HepG2 (cell line): ENCODE measurements around the gene SH3BGRL2. TPM values are rescaled to one million over a fixed set of nuclear protein-coding genes. Genes with fewer than 3 reads are reported as not detected.

Experiments
- CERS6 ChIP-seq: sonication (generic); formaldehyde crosslinking; IDR thresholded peaks from 2 replicates; pipeline ENCODE4 v1.5.0; 2020; ENCODE audit warnings: missing genetic modification reagents
- ELF3 ChIP-seq: IDR thresholded peaks from 2 replicates; pipeline ENCODE4 v1.6.1; 2016; ENCODE audit warnings: missing genetic modification reagents, missing compliant biosample characterization
- ESRRA ChIP-seq: sonication (generic); formaldehyde crosslinking; IDR thresholded peaks from 2 replicates; pipeline ENCODE4 v1.5.1; 2020; ENCODE audit warnings: mild to moderate bottlenecking, low read depth, missing genetic modification reagents
- JDP2 ChIP-seq: sonication (generic); formaldehyde crosslinking; IDR thresholded peaks from 2 replicates; pipeline ENCODE4 v1.8.1; 2022; ENCODE audit warnings: missing genetic modification reagents, borderline replicate concordance
- LCORL ChIP-seq, 2 experiments: fragments of 450-650 bp in 1 of 2; sonication (generic) in 1 of 2; formaldehyde crosslinking in 1 of 2; IDR thresholded peaks; 2 replicates each; pipeline versions ENCODE4 v1.5.0 to v1.6.1; 2017 to 2020; ENCODE audit warnings: antibody characterized with exemption in 1 of 2, missing genetic modification reagents in 1 of 2
- MAFF ChIP-seq: IDR thresholded peaks from 2 replicates; pipeline ENCODE4 v1.6.1; 2011; ENCODE audit warnings: low read depth, low read length, improper control_type of control experiment
- MXI1 ChIP-seq: IDR thresholded peaks from 3 replicates; pipeline ENCODE4 v1.6.1; 2012; ENCODE audit warnings: low read depth, low read length, inconsistent platforms, borderline replicate concordance
- NPAS2 ChIP-seq: sonication (generic); formaldehyde crosslinking; IDR thresholded peaks from 2 replicates; pipeline ENCODE4 v1.8.0; 2022; ENCODE audit warnings: mild to moderate bottlenecking, missing genetic modification reagents, borderline replicate concordance
- SMARCE1 ChIP-seq: fragments of 450-650 bp; IDR thresholded peaks from 2 replicates; pipeline ENCODE4 v1.6.1; 2017; ENCODE audit warnings: borderline replicate concordance
- SNRNP70 ChIP-seq: fragments of 200-400 bp; formaldehyde crosslinking; IDR thresholded peaks from 2 replicates; pipeline ENCODE4 v1.6.1; 2017; ENCODE audit warnings: mild to moderate bottlenecking, low read depth, low read length, moderate library complexity
- TGIF2 ChIP-seq: IDR thresholded peaks from 2 replicates; pipeline ENCODE4 v1.6.1; 2016; ENCODE audit warnings: control low read depth, missing compliant biosample characterization
- ZKSCAN1 ChIP-seq: fragments of 150-350 bp; IDR thresholded peaks from 2 replicates; pipeline ENCODE4 v1.6.1; 2014; ENCODE audit warnings: low read length
- ZKSCAN5 ChIP-seq: sonication (generic); formaldehyde crosslinking; IDR thresholded peaks from 2 replicates; pipeline ENCODE4 v1.5.1; 2020; ENCODE audit warnings: mild to moderate bottlenecking, missing genetic modification reagents
- ZMAT3 ChIP-seq: sonication (generic); formaldehyde crosslinking; conservative IDR thresholded peaks from 2 replicates; pipeline ENCODE4 v1.7.0; 2021; ENCODE audit warnings: missing genetic modification reagents
- ZNF318 ChIP-seq: sonication (generic); formaldehyde crosslinking; IDR thresholded peaks from 2 replicates; pipeline ENCODE4 v1.4.0; 2020; ENCODE audit warnings: mild to moderate bottlenecking, missing genetic modification reagents
- ZNF33A ChIP-seq: sonication (generic); formaldehyde crosslinking; IDR thresholded peaks from 2 replicates; pipeline ENCODE4 v1.5.1; 2020; ENCODE audit warnings: missing genetic modification reagents, mild to moderate bottlenecking, moderate library complexity, borderline replicate concordance
- ZNF75D ChIP-seq: sonication (generic); formaldehyde crosslinking; IDR thresholded peaks from 2 replicates; pipeline ENCODE4 v1.8.1; 2023; ENCODE audit warnings: missing genetic modification reagents, mild to moderate bottlenecking, borderline replicate concordance
- ZNF772 ChIP-seq: sonication (generic); formaldehyde crosslinking; IDR thresholded peaks from 2 replicates; pipeline ENCODE4 v1.5.0; 2020; ENCODE audit warnings: mild to moderate bottlenecking, missing genetic modification reagents
- polyA plus RNA-seq, 8 experiments: library from polyadenylated mRNA; depleted of rRNA in 3 of 8; stranded (reverse) in 7 of 8; unstranded in 1 of 8; fragments of >200 nt; fragmentation: Illumina TruSeq in 4 of 8; extraction: Trizol in 4 of 8; gene quantifications; 2 replicates each; pipeline versions ENCODE4 v1.2.1 to v1.2.3, GENCODE V29; 2011 to 2016; ENCODE audit warnings: low read depth in 4 of 8, missing spikeins in 1 of 8, mixed read lengths in 1 of 8; ENCODE audit not compliant: insufficient read depth in 1 of 8
- total RNA-seq, 5 experiments: library from RNA; depleted of rRNA; stranded (reverse); fragments of >200 nt; fragmentation: Illumina TruSeq; extraction: Trizol; gene quantifications; 2 replicates each; pipeline ENCODE4 v1.2.3, GENCODE V29; 2016; ENCODE audit warnings: low read depth in 1 of 5
- TF ChIP-seq, protein P1 (sequence below): sonication (generic); formaldehyde crosslinking; IDR thresholded peaks from 2 replicates; pipeline ENCODE4 v1.4.0; 2020; ENCODE audit warnings: missing genetic modification reagents
- TF ChIP-seq, protein P2 (sequence below): IDR thresholded peaks from 2 replicates; pipeline ENCODE4 v1.6.1; 2016

Gene SH3BGRL2
- total and polyA plus RNA-seq, 2 of the 13 experiments (the other 11 are each of a cell fraction or from before 2014, with no cell fraction given), result 10.9 to 28.8 TPM

DNA sequence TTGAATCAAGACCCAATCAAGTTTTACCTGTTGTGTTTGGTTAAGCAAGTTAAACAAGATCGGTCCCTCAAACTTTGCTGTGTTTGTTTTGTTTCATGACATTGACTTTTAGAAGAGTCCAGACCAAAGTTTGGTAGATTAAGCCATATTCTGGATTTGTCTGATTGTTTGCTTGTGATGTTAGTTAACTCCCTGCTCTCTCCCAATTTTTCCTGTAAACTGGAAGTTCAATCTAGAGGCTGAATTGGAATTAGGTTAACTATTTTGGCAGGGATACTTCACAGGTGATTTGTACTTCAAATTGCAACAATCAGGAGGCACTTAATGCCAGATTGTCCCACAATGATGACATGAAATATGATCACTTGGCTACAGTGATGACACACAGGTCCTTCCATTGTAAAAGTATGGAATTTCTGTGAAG, 13.6 kb upstream of the SH3BGRL2 start (continued):
- TF ChIP-seq ZNF318 (no peak), NPAS2 (no peak), LCORL (IDR thresholded peaks at IDR 0.05) (peak; percentile 71), LCORL (CRISPR knock-in tag; IDR thresholded peaks at IDR 0.05) (peak; percentile 86; the same call in 1 of the 2 replicates), MAFF (no peak), MXI1 (no peak), ZKSCAN5 (no peak), ZNF772 (no peak), JDP2 (no peak), ZKSCAN1 (no peak), ZMAT3 (CRISPR knock-in tag) (no peak), SNRNP70 (no peak), SMARCE1 (no peak), ZNF75D (CRISPR knock-in tag) (no peak), CERS6 (CRISPR knock-in tag) (no peak), ELF3 (CRISPR knock-in tag) (peak; percentile 57), ZNF33A (no peak), ESRRA (CRISPR knock-in tag) (no peak), TGIF2 (CRISPR knock-in tag) (no peak)
- TF ChIP-seq, protein P1, sequence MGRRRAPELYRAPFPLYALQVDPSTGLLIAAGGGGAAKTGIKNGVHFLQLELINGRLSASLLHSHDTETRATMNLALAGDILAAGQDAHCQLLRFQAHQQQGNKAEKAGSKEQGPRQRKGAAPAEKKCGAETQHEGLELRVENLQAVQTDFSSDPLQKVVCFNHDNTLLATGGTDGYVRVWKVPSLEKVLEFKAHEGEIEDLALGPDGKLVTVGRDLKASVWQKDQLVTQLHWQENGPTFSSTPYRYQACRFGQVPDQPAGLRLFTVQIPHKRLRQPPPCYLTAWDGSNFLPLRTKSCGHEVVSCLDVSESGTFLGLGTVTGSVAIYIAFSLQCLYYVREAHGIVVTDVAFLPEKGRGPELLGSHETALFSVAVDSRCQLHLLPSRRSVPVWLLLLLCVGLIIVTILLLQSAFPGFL, result no peak
- TF ChIP-seq, protein P2, sequence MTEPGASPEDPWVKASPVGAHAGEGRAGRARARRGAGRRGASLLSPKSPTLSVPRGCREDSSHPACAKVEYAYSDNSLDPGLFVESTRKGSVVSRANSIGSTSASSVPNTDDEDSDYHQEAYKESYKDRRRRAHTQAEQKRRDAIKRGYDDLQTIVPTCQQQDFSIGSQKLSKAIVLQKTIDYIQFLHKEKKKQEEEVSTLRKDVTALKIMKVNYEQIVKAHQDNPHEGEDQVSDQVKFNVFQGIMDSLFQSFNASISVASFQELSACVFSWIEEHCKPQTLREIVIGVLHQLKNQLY (CRISPR knock-in tag), result no peak
